ENCODE measurements around the gene CFHR4. TPM values are rescaled to one million over a fixed set of nuclear protein-coding genes. Genes with fewer than 3 reads are reported as not detected.

The CFHR4 gene
- total and polyA plus RNA-seq, 2 donors (not counting 3 experiments of a cell fraction or from before 2014, with no cell fraction given): not detected

DNA sequence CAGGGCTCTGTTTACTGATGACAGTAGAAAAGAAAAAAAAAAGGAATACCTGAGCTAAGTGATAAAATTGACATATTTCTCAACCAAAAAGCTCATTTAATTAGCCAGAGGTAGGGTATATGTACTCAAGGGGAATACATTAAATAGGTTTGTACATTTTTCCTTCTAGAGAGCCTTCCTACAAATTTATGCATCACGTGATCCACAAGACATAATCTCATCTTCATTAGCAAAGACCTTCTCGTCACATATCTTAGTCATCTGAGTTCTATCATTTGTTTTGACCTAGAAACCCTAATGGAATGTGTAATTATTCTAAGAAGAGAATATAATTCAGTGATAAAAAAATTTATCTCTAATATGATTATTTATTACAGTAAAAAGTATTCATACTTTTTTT is 30.7 kb upstream of the CFHR4 start:
- H3K9ac ChIP-seq (replicated peaks; ENCODE audit: extremely low read depth, insufficient read depth, low read length): no peak overlapping the region
- ChIA-PET CTCF (no interaction called here), POLR2A (no interaction called here)
- no TSS peak for BruUV-seq (replicated peaks)
- no peaks in the 10 kb centered on the region for H3K4me1 ChIP-seq (ENCODE audit: control insufficient read depth, extremely low read depth, insufficient read depth, low read length)
- no peaks in the 10 kb centered on the region for H3K36me3 ChIP-seq (ENCODE audit: control insufficient read depth in 2 of 2, extremely low read depth in 1 of 2, insufficient read depth in 2 of 2, low read length in 2 of 2)
- no peak overlapping the region for H2AFZ ChIP-seq (ENCODE audit: low read depth, low read length)
- no peaks in the 10 kb centered on the region for H3K27me3 ChIP-seq (ENCODE audit: control insufficient read depth in 2 of 2, insufficient read depth in 2 of 2, low read length in 2 of 2)
- FAIRE-seq (no peak), DNase-seq (ENCODE audit: low read depth, low spot score) (no peak)
- no peak overlapping the region for H3K27ac ChIP-seq (ENCODE audit: insufficient read depth, low read depth, low read length)
- intact Hi-C loops (cut with micrococcal nuclease) (no loop called here), dilution Hi-C loops (cut with MboI; ENCODE audit: extremely low pct_ligation_motif_present, low sequenced_read_pairs) (no loop called here)
- no peaks in the 10 kb centered on the region for H3K9me1 ChIP-seq (replicated peaks; ENCODE audit: control insufficient read depth, extremely low read depth, insufficient read depth, low read length)
- TF ChIP-seq MYC (IDR thresholded peaks at IDR 0.05; ENCODE audit: low read depth, low read length): no peak
- TF ChIP-seq, protein P1, sequence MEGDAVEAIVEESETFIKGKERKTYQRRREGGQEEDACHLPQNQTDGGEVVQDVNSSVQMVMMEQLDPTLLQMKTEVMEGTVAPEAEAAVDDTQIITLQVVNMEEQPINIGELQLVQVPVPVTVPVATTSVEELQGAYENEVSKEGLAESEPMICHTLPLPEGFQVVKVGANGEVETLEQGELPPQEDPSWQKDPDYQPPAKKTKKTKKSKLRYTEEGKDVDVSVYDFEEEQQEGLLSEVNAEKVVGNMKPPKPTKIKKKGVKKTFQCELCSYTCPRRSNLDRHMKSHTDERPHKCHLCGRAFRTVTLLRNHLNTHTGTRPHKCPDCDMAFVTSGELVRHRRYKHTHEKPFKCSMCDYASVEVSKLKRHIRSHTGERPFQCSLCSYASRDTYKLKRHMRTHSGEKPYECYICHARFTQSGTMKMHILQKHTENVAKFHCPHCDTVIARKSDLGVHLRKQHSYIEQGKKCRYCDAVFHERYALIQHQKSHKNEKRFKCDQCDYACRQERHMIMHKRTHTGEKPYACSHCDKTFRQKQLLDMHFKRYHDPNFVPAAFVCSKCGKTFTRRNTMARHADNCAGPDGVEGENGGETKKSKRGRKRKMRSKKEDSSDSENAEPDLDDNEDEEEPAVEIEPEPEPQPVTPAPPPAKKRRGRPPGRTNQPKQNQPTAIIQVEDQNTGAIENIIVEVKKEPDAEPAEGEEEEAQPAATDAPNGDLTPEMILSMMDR (IDR thresholded peaks at IDR 0.05; ENCODE audit: extremely low read depth in 1 of 2, insufficient read depth in 1 of 2, low read depth in 1 of 2, low read length in 2 of 2): no peak
- H3K79me2 ChIP-seq (ENCODE audit: control insufficient read depth, insufficient read depth, low read length): no peaks in the 10 kb centered on the region
- H3K4me2 ChIP-seq (ENCODE audit: insufficient read depth, low read length): no peak overlapping the region
- no peak overlapping the region for H3K4me3 ChIP-seq (replicated peaks in 1 of 3; ENCODE audit: insufficient read depth in 1 of 3, low read depth in 1 of 3, low read length in 3 of 3)
- H3K9me3 ChIP-seq (replicated peaks; ENCODE audit: control insufficient read depth, insufficient read depth, low read length): no peaks in the 10 kb centered on the region
- no peaks in the 10 kb centered on the region for H4K20me1 ChIP-seq (replicated peaks; ENCODE audit: control insufficient read depth, extremely low read depth, insufficient read depth, low read length)

GRCh38 chr1:196858811-196859210 is 29.0 kb upstream of the CFHR4 start:
- H2AFZ ChIP-seq (ENCODE audit: low read depth, low read length): no peak overlapping the region
- H3K4me2 ChIP-seq (ENCODE audit: insufficient read depth, low read length): no peak overlapping the region
- no peak overlapping the region for H3K4me3 ChIP-seq (replicated peaks in 1 of 3; ENCODE audit: insufficient read depth in 1 of 3, low read depth in 1 of 3, low read length in 3 of 3)
- H4K20me1 ChIP-seq (replicated peaks; ENCODE audit: control insufficient read depth, extremely low read depth, insufficient read depth, low read length): no peaks in the 10 kb centered on the region
- FAIRE-seq: no peak
- no peaks in the 10 kb centered on the region for H3K9me3 ChIP-seq (replicated peaks; ENCODE audit: control insufficient read depth, insufficient read depth, low read length)
- no peak for DNase-seq (ENCODE audit: low read depth, low spot score)
- no peaks in the 10 kb centered on the region for H3K9me1 ChIP-seq (replicated peaks; ENCODE audit: control insufficient read depth, extremely low read depth, insufficient read depth, low read length)
- ChIA-PET CTCF (no interaction called here), POLR2A (no interaction called here)
- no peaks in the 10 kb centered on the region for H3K27me3 ChIP-seq (ENCODE audit: control insufficient read depth in 2 of 2, insufficient read depth in 2 of 2, low read length in 2 of 2)
- H3K36me3 ChIP-seq (ENCODE audit: control insufficient read depth in 2 of 2, extremely low read depth in 1 of 2, insufficient read depth in 2 of 2, low read length in 2 of 2): no peaks in the 10 kb centered on the region
- H3K4me1 ChIP-seq (ENCODE audit: control insufficient read depth, extremely low read depth, insufficient read depth, low read length): no peaks in the 10 kb centered on the region
- intact Hi-C loops (cut with micrococcal nuclease): no loop called here
- H3K27ac ChIP-seq (ENCODE audit: insufficient read depth, low read depth, low read length): no peak overlapping the region
- TF ChIP-seq FOS (IDR thresholded peaks at IDR 0.05; ENCODE audit: borderline replicate concordance, insufficient read depth, low read length): no peak
- no peak overlapping the region for H3K9ac ChIP-seq (replicated peaks; ENCODE audit: extremely low read depth, insufficient read depth, low read length)
- dilution Hi-C loops (cut with MboI; ENCODE audit: extremely low pct_ligation_motif_present, low sequenced_read_pairs): no loop called here
- H3K79me2 ChIP-seq (ENCODE audit: control insufficient read depth, insufficient read depth, low read length): no peaks in the 10 kb centered on the region
- no TSS peak for BruUV-seq (replicated peaks)
